ENCODE results near the gene SYT7. TPM values are rescaled to one million over a fixed set of nuclear protein-coding genes. Genes with fewer than 3 reads are reported as not detected.

SYT7 gene
- total and polyA plus RNA-seq, 2 of the 8 experiments (the other 6 are each of a cell fraction or from before 2014, with no cell fraction given): 9.6 to 10.5 TPM

DNA sequence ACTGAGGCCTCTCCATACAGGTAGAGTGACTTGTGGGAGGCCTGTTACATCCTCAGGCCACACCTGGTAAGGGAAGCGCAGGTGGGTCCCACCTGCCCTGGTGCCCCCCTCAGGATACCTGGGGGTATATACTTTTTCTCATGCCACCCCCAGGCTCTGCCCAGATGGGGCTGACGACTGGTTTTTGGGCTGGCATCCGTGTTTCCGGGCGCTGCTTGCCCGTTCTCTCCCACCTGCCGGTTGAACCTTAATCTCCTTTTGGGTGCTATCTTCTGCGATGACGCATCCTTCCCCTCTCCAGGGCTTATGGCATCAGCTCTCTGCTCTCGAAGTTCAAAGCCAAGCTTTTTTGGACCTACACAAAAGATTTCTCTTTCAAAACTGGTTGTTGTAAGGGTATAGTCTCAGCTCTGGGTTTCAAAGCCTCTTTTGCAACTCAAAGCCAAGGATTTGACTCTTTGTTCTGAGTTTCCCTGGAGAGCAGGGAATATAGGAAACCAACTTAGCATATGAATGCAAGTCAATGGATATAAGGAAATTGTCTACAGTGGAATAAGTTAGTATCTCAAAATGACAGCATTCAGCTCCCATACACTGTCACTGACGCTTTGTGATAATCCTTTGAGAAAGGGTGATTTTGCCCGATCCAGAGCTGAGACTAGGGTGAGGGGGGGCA lies 80.9 kb downstream of the SYT7 start (continued):
- no peak for TF ChIP-seq SIRT6 (IDR thresholded peaks at IDR 0.05; ENCODE audit: low read length)
- no peak for TF ChIP-seq SUZ12 (IDR thresholded peaks at IDR 0.05; ENCODE audit: low read length)
- TF ChIP-seq, protein P1, sequence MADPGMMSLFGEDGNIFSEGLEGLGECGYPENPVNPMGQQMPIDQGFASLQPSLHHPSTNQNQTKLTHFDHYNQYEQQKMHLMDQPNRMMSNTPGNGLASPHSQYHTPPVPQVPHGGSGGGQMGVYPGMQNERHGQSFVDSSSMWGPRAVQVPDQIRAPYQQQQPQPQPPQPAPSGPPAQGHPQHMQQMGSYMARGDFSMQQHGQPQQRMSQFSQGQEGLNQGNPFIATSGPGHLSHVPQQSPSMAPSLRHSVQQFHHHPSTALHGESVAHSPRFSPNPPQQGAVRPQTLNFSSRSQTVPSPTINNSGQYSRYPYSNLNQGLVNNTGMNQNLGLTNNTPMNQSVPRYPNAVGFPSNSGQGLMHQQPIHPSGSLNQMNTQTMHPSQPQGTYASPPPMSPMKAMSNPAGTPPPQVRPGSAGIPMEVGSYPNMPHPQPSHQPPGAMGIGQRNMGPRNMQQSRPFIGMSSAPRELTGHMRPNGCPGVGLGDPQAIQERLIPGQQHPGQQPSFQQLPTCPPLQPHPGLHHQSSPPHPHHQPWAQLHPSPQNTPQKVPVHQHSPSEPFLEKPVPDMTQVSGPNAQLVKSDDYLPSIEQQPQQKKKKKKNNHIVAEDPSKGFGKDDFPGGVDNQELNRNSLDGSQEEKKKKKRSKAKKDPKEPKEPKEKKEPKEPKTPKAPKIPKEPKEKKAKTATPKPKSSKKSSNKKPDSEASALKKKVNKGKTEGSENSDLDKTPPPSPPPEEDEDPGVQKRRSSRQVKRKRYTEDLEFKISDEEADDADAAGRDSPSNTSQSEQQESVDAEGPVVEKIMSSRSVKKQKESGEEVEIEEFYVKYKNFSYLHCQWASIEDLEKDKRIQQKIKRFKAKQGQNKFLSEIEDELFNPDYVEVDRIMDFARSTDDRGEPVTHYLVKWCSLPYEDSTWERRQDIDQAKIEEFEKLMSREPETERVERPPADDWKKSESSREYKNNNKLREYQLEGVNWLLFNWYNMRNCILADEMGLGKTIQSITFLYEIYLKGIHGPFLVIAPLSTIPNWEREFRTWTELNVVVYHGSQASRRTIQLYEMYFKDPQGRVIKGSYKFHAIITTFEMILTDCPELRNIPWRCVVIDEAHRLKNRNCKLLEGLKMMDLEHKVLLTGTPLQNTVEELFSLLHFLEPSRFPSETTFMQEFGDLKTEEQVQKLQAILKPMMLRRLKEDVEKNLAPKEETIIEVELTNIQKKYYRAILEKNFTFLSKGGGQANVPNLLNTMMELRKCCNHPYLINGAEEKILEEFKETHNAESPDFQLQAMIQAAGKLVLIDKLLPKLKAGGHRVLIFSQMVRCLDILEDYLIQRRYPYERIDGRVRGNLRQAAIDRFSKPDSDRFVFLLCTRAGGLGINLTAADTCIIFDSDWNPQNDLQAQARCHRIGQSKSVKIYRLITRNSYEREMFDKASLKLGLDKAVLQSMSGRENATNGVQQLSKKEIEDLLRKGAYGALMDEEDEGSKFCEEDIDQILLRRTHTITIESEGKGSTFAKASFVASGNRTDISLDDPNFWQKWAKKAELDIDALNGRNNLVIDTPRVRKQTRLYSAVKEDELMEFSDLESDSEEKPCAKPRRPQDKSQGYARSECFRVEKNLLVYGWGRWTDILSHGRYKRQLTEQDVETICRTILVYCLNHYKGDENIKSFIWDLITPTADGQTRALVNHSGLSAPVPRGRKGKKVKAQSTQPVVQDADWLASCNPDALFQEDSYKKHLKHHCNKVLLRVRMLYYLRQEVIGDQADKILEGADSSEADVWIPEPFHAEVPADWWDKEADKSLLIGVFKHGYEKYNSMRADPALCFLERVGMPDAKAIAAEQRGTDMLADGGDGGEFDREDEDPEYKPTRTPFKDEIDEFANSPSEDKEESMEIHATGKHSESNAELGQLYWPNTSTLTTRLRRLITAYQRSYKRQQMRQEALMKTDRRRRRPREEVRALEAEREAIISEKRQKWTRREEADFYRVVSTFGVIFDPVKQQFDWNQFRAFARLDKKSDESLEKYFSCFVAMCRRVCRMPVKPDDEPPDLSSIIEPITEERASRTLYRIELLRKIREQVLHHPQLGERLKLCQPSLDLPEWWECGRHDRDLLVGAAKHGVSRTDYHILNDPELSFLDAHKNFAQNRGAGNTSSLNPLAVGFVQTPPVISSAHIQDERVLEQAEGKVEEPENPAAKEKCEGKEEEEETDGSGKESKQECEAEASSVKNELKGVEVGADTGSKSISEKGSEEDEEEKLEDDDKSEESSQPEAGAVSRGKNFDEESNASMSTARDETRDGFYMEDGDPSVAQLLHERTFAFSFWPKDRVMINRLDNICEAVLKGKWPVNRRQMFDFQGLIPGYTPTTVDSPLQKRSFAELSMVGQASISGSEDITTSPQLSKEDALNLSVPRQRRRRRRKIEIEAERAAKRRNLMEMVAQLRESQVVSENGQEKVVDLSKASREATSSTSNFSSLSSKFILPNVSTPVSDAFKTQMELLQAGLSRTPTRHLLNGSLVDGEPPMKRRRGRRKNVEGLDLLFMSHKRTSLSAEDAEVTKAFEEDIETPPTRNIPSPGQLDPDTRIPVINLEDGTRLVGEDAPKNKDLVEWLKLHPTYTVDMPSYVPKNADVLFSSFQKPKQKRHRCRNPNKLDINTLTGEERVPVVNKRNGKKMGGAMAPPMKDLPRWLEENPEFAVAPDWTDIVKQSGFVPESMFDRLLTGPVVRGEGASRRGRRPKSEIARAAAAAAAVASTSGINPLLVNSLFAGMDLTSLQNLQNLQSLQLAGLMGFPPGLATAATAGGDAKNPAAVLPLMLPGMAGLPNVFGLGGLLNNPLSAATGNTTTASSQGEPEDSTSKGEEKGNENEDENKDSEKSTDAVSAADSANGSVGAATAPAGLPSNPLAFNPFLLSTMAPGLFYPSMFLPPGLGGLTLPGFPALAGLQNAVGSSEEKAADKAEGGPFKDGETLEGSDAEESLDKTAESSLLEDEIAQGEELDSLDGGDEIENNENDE (IDR thresholded peaks at IDR 0.05; ENCODE audit: insufficient replicate concordance, low read length): no peak
- no peak for TF ChIP-seq POLR2A (IDR thresholded peaks at IDR 0.05; ENCODE audit: control extremely low read depth in 1 of 2, low read depth in 2 of 2, low read length in 2 of 2)
- no peak for TF ChIP-seq BCL11A (IDR thresholded peaks at IDR 0.05; ENCODE audit: low read depth in 2 of 2, low read length in 2 of 2)
- no peak for TF ChIP-seq CBX8 (IDR thresholded peaks at IDR 0.05; ENCODE audit: borderline replicate concordance, low read depth, low read length)
- TF ChIP-seq HDAC6 (IDR thresholded peaks at IDR 0.05; ENCODE audit: low read depth, low read length): no peak
- TF ChIP-seq RAD21 (IDR thresholded peaks at IDR 0.05 in 1 of 2, conservative IDR thresholded peaks at IDR 0.05 in 1 of 2; ENCODE audit: low read depth in 2 of 2, low read length in 2 of 2): no peak
- peak; percentile 79 for TF ChIP-seq CREB1 (IDR thresholded peaks at IDR 0.05)
- TF ChIP-seq JUND (IDR thresholded peaks at IDR 0.05; ENCODE audit: low read length): peak; percentile 86
- TF ChIP-seq GTF2F1 (IDR thresholded peaks at IDR 0.05; ENCODE audit: borderline replicate concordance, low read depth, low read length): no peak

All from H1 (cell line).